ENCODE data around the gene AUTS2.
A peak's percentile ranks its signal among the peaks of the same experiment; 100 is the strongest.

AUTS2 gene

DNA sequence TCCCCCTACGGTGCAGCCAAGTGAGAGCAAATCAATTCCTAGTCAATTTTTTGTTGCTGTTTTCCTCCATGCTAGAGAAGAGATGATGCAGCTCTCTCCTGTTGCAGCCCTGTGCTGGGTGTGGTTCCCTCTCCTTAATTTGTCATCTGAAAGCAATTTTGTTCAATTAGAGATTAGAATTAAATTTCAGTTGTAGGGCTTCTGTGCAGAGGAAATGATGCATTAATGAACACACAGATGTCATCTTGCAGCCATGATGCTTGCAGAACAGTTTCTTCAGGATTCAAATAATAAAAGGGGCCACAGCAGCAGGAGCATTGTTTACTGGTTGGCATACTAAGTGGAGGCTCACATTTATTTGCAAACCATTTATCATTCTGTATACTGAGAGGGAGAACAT is 266.0 kb downstream of the AUTS2 start:
- no peak overlapping the region for H3K4me3 ChIP-seq (ENCODE audit: low read depth, low read length)
- no peaks in the 10 kb centered on the region for H3K9me3 ChIP-seq (ENCODE audit: severe bottlenecking)
- TF ChIP-seq, protein P1, sequence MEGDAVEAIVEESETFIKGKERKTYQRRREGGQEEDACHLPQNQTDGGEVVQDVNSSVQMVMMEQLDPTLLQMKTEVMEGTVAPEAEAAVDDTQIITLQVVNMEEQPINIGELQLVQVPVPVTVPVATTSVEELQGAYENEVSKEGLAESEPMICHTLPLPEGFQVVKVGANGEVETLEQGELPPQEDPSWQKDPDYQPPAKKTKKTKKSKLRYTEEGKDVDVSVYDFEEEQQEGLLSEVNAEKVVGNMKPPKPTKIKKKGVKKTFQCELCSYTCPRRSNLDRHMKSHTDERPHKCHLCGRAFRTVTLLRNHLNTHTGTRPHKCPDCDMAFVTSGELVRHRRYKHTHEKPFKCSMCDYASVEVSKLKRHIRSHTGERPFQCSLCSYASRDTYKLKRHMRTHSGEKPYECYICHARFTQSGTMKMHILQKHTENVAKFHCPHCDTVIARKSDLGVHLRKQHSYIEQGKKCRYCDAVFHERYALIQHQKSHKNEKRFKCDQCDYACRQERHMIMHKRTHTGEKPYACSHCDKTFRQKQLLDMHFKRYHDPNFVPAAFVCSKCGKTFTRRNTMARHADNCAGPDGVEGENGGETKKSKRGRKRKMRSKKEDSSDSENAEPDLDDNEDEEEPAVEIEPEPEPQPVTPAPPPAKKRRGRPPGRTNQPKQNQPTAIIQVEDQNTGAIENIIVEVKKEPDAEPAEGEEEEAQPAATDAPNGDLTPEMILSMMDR (IDR thresholded peaks at IDR 0.05; ENCODE audit: low read depth, low read length), result no peak
- H3K27me3 ChIP-seq (ENCODE audit: insufficient read depth, low read depth, severe bottlenecking), result no peaks in the 10 kb centered on the region
- DNase-seq, result no peak
- no peaks in the 10 kb centered on the region for H3K36me3 ChIP-seq
- no peak overlapping the region for H3K27ac ChIP-seq

DNA sequence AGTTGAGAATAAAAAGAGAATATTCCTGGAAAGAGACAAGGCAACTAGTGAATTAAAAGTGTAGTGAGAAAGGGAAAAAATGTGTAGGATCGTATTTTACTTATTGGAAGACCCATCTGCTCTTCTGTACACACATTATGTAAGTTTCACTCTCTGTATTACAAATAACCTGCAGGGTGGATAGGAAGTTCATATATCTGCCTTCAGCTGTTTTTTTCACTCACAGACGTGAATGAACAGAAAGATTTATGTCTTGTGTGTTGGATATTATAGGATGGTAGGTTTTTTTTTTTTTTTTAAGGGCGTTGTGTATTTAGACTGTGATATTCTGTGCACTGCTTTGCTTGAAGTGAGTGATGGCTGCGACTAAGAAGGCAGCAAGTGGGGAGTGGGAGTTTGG is 266.5 kb downstream of the AUTS2 start:
- no peak for DNase-seq
- TF ChIP-seq, protein P1 (IDR thresholded peaks at IDR 0.05; ENCODE audit: low read depth, low read length), result no peak
- H3K9me3 ChIP-seq (ENCODE audit: severe bottlenecking), result no peaks in the 10 kb centered on the region
- no peak overlapping the region for H3K27ac ChIP-seq
- no peak overlapping the region for H3K4me3 ChIP-seq (ENCODE audit: low read depth, low read length)
- no peaks in the 10 kb centered on the region for H3K27me3 ChIP-seq (ENCODE audit: insufficient read depth, low read depth, severe bottlenecking)
- H3K36me3 ChIP-seq, result no peaks in the 10 kb centered on the region

DNA sequence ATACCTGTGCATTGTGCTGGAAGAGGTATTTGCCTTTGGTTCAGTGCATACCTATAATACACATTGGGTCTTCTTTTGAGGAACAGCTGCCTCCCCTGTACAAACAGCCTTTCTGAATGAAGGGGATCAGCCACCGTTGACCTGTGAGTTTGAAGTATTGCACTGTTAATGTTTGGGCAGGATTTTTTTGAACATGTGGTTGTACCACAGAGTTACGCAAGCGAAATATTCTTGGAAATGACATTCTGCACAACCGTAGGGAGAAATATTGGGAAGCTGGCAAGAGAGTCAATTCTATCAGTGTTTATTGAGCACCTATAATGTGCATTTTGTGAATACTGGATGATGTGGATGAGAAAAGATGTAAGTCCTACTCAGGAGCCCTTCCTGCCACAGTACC is 270.6 kb downstream of the AUTS2 start:
- DNase-seq, result no peak
- Histone ChIP-seq H3K27ac (no peak overlapping the region), H3K9me3 (ENCODE audit: severe bottlenecking) (no peaks in the 10 kb centered on the region), H3K36me3 (no peaks in the 10 kb centered on the region), H3K27me3 (ENCODE audit: insufficient read depth, low read depth, severe bottlenecking) (no peaks in the 10 kb centered on the region), H3K4me3 (ENCODE audit: low read depth, low read length) (no peak overlapping the region)
- TF ChIP-seq, protein P1 (IDR thresholded peaks at IDR 0.05; ENCODE audit: low read depth, low read length), result no peak

DNA sequence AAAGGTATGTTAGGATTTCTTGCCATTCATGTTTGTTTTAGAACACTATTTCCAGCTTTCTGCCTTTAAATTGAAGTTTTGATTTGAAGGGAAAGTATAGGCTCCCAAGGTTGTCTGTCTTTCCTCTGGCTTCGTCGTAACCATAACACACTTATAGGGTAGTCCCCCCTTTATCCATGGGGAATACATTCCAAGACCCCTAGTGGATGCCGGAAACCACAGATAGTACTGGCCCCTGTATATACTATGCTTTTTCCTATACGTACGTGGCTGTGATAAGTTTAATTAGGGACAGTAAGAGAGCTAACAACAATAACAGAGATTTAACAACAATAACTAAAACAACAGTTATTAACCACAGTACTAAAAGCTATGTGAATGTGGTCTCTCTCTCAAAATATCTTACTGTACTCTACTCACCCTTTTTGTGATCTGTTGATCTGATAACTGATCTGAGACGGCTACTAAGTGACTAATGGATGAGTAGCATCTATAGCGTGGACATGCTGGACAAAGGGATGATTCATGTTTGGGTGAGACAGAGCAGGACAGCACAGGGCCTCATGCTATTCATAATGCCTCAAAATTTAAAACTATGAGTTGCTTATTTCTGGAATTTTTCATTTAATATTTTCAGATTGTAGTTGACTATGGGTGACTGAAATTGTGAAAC is 273.1 kb downstream of the AUTS2 start:
- no peak overlapping the region for H3K27ac ChIP-seq
- no peak for DNase-seq
- no peaks in the 10 kb centered on the region for H3K9me3 ChIP-seq (ENCODE audit: severe bottlenecking)
- H3K27me3 ChIP-seq (ENCODE audit: insufficient read depth, low read depth, severe bottlenecking), result no peaks in the 10 kb centered on the region
- TF ChIP-seq, protein P1 (IDR thresholded peaks at IDR 0.05; ENCODE audit: low read depth, low read length), result no peak
- no peak overlapping the region for H3K4me3 ChIP-seq (ENCODE audit: low read depth, low read length)
- no peaks in the 10 kb centered on the region for H3K36me3 ChIP-seq

DNA sequence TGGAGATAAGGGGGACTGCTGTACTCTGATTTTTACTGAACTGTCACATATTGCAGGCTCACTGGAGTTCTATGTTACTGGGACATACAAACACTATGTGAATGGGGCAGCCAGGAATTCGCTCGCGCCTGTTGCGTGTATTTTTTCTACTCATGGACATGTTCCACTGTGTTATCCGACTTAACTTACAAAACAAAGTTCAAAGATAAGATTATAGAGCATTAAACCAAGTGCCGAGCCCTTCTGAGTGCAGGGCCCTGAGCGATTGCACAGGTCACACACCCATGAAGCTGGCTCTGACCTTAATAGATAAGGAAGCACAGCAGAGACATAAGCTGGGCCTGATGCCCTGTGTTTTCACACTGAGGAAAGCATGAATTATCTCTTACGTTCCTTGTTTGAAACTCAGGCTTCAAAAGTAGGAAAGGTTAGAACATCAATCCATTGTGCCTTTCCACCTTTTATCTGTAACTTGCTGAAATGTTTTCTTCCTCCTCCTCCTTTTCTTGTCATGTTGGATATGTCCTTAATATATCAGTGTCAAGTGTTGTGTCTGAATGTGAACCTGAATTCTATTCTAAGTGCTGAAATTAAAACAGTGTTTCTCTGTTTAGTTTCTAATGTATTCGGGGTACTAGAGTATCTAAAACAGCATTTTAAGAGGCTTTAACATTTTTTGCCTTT is 273.8 kb downstream of the AUTS2 start:
- H3K27ac ChIP-seq, result peak overlapping the region; percentile 21
- DNase-seq, result peak; percentile 44

More for the DNA sequence above, 273.8 kb downstream of the AUTS2 start:
- Histone ChIP-seq H3K9me3 (ENCODE audit: severe bottlenecking) (no peaks in the 10 kb centered on the region), H3K27me3 (ENCODE audit: insufficient read depth, low read depth, severe bottlenecking) (no peaks in the 10 kb centered on the region), H3K36me3 (no peaks in the 10 kb centered on the region), H3K4me3 (ENCODE audit: low read depth, low read length) (no peak overlapping the region)
- TF ChIP-seq, protein P1 (IDR thresholded peaks at IDR 0.05; ENCODE audit: low read depth, low read length), result no peak
